HepG2 (cell line): ENCODE data around the gene AUH. TPM values are rescaled to one million over a fixed set of nuclear protein-coding genes. Genes with fewer than 3 reads are reported as not detected.
A peak's percentile ranks its signal among the peaks of the same experiment; 100 is the strongest.

Source experiments
- AGO2 ChIP-seq: fragments of 200-400 bp; formaldehyde crosslinking; optimal IDR thresholded peaks from 2 replicates; pipeline ENCODE3; 2017; ENCODE audit warnings: mild to moderate bottlenecking, low read depth, low read length, moderate library complexity
- ARNT ChIP-seq: fragments of 450-650 bp; IDR thresholded peaks from 2 replicates; pipeline ENCODE4 v1.6.1; 2017
- ASH2L ChIP-seq: fragments of 300-600, 200-600 bp; sonication (generic); IDR thresholded peaks from 2 replicates; pipeline ENCODE4 v1.7.0; 2017; ENCODE audit warnings: low read depth, mild to moderate bottlenecking, moderate library complexity, mixed read lengths, low read length; ENCODE audit not compliant: insufficient read length
- CC2D1A ChIP-seq: sonication (generic); formaldehyde crosslinking; IDR thresholded peaks from 2 replicates; pipeline ENCODE4 v1.8.1; 2023; ENCODE audit warnings: mild to moderate bottlenecking, missing genetic modification reagents
- HOXD1 ChIP-seq: sonication (generic); formaldehyde crosslinking; IDR thresholded peaks from 2 replicates; pipeline ENCODE4 v1.5.0; 2020; ENCODE audit warnings: missing genetic modification reagents
- KDM4B ChIP-seq: sonication (generic); formaldehyde crosslinking; IDR thresholded peaks from 2 replicates; pipeline ENCODE4 v1.4.0; 2020; ENCODE audit warnings: missing genetic modification reagents
- NRL ChIP-seq: sonication (generic); formaldehyde crosslinking; IDR thresholded peaks from 2 replicates; pipeline ENCODE4 v1.5.0; 2020; ENCODE audit warnings: missing genetic modification reagents, mild to moderate bottlenecking, moderate library complexity, borderline replicate concordance
- POGZ ChIP-seq: sonication (generic); formaldehyde crosslinking; IDR thresholded peaks from 2 replicates; pipeline ENCODE4 v1.4.0; 2020; ENCODE audit warnings: mild to moderate bottlenecking, missing genetic modification reagents
- SMAD3 ChIP-seq: sonication (generic); formaldehyde crosslinking; IDR thresholded peaks from 2 replicates; pipeline ENCODE4 v1.4.0; 2020; ENCODE audit warnings: missing genetic modification reagents
- TCF7L2 ChIP-seq: IDR thresholded peaks from 2 replicates; pipeline ENCODE4 v1.6.1; 2011; ENCODE audit warnings: mild to moderate bottlenecking, low read depth, low read length, moderate library complexity
- THRA ChIP-seq: sonication (generic); formaldehyde crosslinking; IDR thresholded peaks from 2 replicates; pipeline ENCODE4 v1.4.0; 2020; ENCODE audit warnings: missing genetic modification reagents, borderline replicate concordance
- YY1 ChIP-seq: IDR thresholded peaks from 2 replicates; pipeline ENCODE4 v1.6.1; 2011; ENCODE audit warnings: low read length, low read depth, moderate library complexity, mild to moderate bottlenecking; ENCODE audit not compliant: insufficient read depth, insufficient replicate concordance
- ZBTB40 ChIP-seq, 2 experiments: fragments of 450-650 bp in 1 of 2; sonication (generic) in 1 of 2; formaldehyde crosslinking in 1 of 2; IDR thresholded peaks; 2 replicates each; pipeline versions ENCODE4 v1.6.1 to v1.8.0; 2016 to 2022; ENCODE audit warnings: antibody characterized with exemption in 1 of 2, mild to moderate bottlenecking in 1 of 2, missing genetic modification reagents in 1 of 2
- ZNF333 ChIP-seq: sonication (generic); formaldehyde crosslinking; IDR thresholded peaks from 2 replicates; pipeline ENCODE4 v1.4.0; 2020; ENCODE audit warnings: mild to moderate bottlenecking, missing genetic modification reagents, borderline replicate concordance
- ZNF335 ChIP-seq: sonication (generic); formaldehyde crosslinking; IDR thresholded peaks from 2 replicates; pipeline ENCODE4 v1.4.0; 2020; ENCODE audit warnings: missing genetic modification reagents
- ZNF431 ChIP-seq: sonication (generic); formaldehyde crosslinking; IDR thresholded peaks from 2 replicates; pipeline ENCODE4 v1.9.0; 2022; ENCODE audit warnings: missing genetic modification reagents, low read depth, mild to moderate bottlenecking, borderline replicate concordance
- ZNF691 ChIP-seq: sonication (generic); formaldehyde crosslinking; IDR thresholded peaks from 2 replicates; pipeline ENCODE4 v1.4.0; 2020; ENCODE audit warnings: missing genetic modification reagents, low read depth, mild to moderate bottlenecking, borderline replicate concordance
- ZNF737 ChIP-seq: sonication (generic); formaldehyde crosslinking; IDR thresholded peaks from 2 replicates; pipeline ENCODE4 v1.5.0; 2020; ENCODE audit warnings: missing genetic modification reagents, mild to moderate bottlenecking, borderline replicate concordance
- polyA plus RNA-seq, 8 experiments: library from polyadenylated mRNA; depleted of rRNA in 3 of 8; stranded (reverse) in 7 of 8; unstranded in 1 of 8; fragments of >200 nt; fragmentation: Illumina TruSeq in 4 of 8; extraction: Trizol in 4 of 8; gene quantifications; 2 replicates each; pipeline versions ENCODE4 v1.2.1 to v1.2.3, GENCODE V29; 2011 to 2016; ENCODE audit warnings: low read depth in 4 of 8, missing spikeins in 1 of 8, mixed read lengths in 1 of 8; ENCODE audit not compliant: insufficient read depth in 1 of 8
- total RNA-seq, 5 experiments: library from RNA; depleted of rRNA; stranded (reverse); fragments of >200 nt; fragmentation: Illumina TruSeq; extraction: Trizol; gene quantifications; 2 replicates each; pipeline ENCODE4 v1.2.3, GENCODE V29; 2016; ENCODE audit warnings: low read depth in 1 of 5

Gene AUH
- total and polyA plus RNA-seq, 2 of the 13 experiments (the other 11 are each of a cell fraction or from before 2014, with no cell fraction given): 25.8 to 31.9 TPM

- TF ChIP-seq YY1 (peak; percentile 73), HOXD1 (CRISPR knock-in tag) (peak; percentile 94; the same call in 1 of the 2 replicates), KDM4B (peak; percentile 67; the same call in 1 of the 2 replicates), ZNF737 (CRISPR knock-in tag) (no peak), AGO2 (peak; percentile 94), ZNF431 (peak; percentile 11; the same call in 1 of the 2 replicates), THRA (CRISPR knock-in tag) (peak; percentile 61), TCF7L2 (no peak), ZNF333 (CRISPR knock-in tag) (no peak), ARNT (no peak), ZNF691 (CRISPR knock-in tag) (peak; percentile 92; the same call in 1 of the 2 replicates), ZNF335 (CRISPR knock-in tag) (no peak; the same call in 1 of the 2 replicates), NRL (peak; percentile 96), CC2D1A (CRISPR knock-in tag) (no peak), POGZ (peak; percentile 83), ASH2L (peak; percentile 50), ZBTB40 (IDR thresholded peaks at IDR 0.05) (no peak), ZBTB40 (CRISPR knock-in tag; IDR thresholded peaks at IDR 0.05) (peak; percentile 90), SMAD3 (CRISPR knock-in tag) (peak; percentile 83)
These were observed 167.9 kb downstream of the AUH start (continued) for GRCh38 chr9:91193658-91194391.
